ENCODE results near the gene GNAL.
"Not testable (repeated sequence)": the region's sequence is repeated elsewhere in the genome, so short reads cannot be mapped to it uniquely, and the experiment has no call there.

Gene GNAL

GRCh38 chr18:11844436-11844835 is 155.4 kb downstream of the GNAL start:
- DNase-seq (ENCODE audit: low read depth in 2 of 2, low spot score in 1 of 2): no peak

DNA sequence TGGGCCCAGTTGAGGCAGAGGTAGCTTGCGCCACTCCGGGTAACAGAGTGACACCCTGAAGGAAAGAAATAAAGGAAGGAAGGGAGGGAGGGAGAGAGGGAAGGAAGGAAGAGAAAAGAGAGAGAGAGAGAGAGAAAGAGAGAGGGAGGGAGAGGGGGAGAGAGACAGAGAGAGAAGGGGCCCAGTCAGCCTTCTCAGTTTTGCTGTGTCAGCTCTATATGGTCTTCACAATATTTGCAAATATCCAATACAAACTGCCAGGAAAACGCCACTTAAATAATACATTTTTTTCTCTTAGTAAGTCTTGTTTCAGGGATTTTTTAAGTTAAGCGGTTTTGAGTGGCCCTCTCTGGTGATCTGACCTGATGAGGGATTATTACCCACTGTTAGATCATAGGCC is 156.6 kb downstream of the GNAL start:
- no peak for DNase-seq (ENCODE audit: low read depth in 2 of 2, low spot score in 1 of 2)

- no peak for DNase-seq (ENCODE audit: low read depth in 2 of 2, low spot score in 1 of 2)
Measured at GRCh38 chr18:11847811-11848210, 158.7 kb downstream of the GNAL start.

DNA sequence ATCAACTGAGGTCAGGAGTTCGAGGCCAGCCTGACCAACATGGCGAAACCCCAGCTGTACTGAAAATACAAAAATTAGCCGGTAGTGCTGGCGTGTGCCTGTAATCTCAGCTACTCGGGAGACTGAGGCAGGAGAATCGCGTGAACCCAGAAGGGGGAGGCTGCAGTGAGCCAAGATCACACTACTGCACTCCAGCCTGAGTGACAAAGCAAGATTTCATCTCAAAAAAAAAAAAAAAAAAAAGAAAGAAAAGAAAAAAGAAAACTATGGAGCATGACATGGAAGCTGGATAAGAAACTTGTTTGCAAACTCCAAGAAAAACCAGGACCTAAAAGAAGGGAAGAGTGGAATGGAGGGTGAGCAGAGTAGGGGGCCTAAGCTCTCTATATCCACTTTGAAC is 160.2 kb downstream of the GNAL start:
- no peak for DNase-seq (ENCODE audit: low read depth in 2 of 2, low spot score in 1 of 2)

DNA sequence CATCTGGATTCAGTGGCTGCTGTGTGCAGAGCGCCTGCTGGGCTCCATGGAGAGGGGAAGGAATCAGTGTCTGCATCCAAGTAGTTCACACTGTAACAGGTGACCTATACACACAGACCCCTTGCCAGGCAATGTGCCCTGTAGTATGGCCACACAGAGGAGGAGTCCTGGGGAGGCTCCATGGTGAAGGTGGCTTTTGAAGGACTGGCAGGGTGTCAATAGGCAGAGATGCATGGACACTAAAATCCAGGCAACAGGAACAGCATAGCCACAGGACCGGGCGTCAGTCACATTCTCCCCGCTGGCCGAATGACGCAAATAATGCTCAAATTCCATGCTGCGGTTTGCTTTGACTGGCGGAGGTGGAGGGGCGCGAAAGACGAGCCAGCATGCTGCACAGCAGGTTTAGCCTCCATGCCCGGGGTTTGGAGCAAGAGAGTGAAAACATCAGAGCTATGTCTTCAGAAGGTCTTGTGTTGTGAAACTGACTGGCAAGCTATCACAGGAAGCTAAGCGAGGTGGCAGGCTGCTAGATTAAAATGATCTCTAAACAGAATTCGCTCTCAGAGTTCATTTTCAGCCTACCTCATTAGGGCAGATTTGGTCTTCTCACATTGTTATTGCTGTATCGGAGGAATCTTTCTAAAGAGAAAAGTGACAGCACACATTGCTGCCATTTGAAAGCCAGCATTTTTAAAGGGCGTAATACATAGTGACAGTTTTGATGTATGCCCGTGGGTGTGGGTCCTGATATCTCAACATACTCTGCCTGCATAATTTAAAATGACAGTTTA is 161.0 kb downstream of the GNAL start:
- peak; percentile 15 to 27 for DNase-seq (ENCODE audit: low read depth in 2 of 2, low spot score in 1 of 2)

DNA sequence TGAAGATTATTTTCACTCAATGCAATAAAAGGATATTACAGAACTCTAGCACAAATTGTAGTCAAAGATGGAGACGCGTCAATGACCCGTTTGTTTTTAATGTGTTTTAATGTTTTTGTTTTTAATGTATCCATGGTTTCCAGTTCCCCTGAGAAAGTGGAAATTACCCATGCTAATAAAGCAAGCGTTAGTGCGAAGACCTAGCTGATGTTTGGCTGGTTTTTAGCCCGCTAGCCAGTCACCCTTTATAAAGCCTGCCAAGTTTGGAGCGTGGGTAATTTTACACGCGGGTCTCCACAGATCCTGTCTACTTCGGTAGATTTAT is 161.7 kb downstream of the GNAL start:
- DNase-seq (ENCODE audit: low read depth in 2 of 2, low spot score in 1 of 2): no peak

- DNase-seq (ENCODE audit: low read depth in 2 of 2, low spot score in 1 of 2): peak; percentile 93 to 95
Measured at GRCh38 chr18:11851146-11851805, 162.2 kb downstream of the GNAL start, which contains the start of gene CHMP1B. Gene CHMP1B, plus strand, starts transcription at chr18:11851413. Its CDS starts 99 bp downstream, at chr18:11851512.

DNA sequence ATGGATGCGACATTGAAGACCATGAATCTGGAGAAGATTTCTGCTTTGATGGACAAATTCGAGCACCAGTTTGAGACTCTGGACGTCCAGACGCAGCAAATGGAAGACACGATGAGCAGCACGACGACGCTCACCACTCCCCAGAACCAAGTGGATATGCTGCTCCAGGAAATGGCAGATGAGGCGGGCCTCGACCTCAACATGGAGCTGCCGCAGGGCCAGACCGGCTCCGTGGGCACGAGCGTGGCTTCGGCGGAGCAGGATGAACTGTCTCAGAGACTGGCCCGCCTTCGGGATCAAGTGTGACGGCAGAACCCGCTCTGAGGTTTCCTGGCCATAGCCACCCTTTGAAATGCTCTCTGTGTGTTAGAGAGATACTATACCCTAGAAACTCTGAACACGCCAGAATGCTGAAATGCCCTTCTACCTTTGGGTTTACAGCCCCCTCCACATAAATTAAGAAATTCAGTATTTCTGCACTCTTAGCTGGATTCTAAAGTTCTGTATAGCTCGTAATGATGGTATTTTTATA is 162.8 kb downstream of the GNAL start:
- peak; percentile 6 to 18 for DNase-seq (ENCODE audit: low read depth in 2 of 2, low spot score in 1 of 2)

DNA sequence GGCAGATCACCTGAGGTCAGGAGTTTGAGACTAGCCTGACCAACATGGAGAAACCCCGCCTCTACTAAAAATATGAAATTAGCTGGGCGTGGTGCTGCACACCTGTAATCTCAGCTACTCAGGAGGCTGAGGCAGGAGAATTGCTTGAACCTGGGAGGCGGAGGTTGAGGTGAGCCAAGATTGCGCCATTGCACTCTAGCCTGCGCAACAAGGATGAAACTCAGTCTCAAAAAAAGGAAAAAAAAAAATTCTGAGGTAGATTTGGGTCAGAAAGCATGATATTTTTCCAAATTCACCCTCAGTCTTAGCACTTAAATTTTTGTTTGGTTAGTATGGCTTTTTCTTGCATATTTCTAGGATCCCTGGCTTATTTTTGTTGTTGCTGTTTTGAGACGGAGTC is 165.5 kb downstream of the GNAL start:
- DNase-seq (ENCODE audit: low read depth in 2 of 2, low spot score in 1 of 2): not testable (repeated sequence)

GRCh38 chr18:11857177-11857887 is 168.3 kb downstream of the GNAL start:
- DNase-seq (ENCODE audit: low read depth in 2 of 2, low spot score in 1 of 2): no peak

DNA sequence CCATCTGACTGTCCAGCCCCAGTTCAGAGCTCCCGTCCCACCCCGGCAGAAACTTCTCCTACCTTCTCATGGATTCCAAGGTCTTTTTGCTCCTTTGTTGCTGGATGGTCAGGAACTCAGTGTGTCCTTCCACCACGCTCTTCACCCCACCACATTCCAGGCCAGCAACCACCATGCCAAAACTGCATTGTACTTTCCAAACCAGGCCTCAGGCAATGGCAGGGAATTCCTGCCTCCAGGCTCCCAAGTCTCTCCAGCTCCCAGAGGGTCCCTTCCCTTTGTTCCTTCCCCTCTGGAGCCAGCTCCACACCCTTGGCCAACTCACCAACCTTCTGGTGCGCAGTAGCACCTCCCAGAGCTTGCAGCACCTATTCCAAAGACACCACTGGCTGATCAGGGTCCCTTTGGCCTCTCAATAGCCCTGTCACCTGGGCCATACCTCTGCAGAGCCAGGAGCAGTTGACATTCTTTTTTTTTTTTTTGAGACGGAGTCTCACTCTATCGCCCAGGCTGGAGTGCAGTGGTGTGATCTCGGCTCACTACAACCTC is 170.3 kb downstream of the GNAL start:
- DNase-seq (ENCODE audit: low read depth in 2 of 2, low spot score in 1 of 2): no peak

DNA sequence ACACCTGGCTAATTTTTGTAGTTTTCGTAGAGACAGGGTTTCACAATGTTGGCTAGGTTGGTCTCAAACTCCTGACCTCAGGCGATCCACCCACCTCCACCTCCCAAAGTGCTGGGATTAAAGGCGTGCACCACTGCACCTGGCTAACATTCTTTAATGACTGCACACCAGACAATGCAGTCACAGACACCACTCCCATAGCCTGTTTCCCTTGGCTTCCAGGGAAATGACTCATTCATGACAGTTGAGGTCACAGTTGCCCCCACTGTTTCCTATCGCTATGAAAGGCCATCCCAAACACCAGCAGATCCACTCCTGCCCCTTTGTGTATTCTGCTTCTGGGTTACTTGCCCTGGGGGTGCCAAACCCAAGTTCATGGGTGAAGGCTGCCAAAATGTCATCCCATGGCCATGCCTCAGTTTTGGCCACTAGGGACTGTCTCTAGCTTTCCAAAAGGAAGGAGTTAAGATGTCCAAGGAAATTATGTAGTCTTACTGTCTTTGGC is 170.9 kb downstream of the GNAL start:
- DNase-seq (ENCODE audit: low read depth in 2 of 2, low spot score in 1 of 2): no peak

- DNase-seq (ENCODE audit: low read depth in 2 of 2, low spot score in 1 of 2): no peak
Measured at GRCh38 chr18:11860594-11861450, 171.8 kb downstream of the GNAL start.

- DNase-seq (ENCODE audit: low read depth in 2 of 2, low spot score in 1 of 2): no peak
Measured at GRCh38 chr18:11861583-11862288, 172.7 kb downstream of the GNAL start.

DNA sequence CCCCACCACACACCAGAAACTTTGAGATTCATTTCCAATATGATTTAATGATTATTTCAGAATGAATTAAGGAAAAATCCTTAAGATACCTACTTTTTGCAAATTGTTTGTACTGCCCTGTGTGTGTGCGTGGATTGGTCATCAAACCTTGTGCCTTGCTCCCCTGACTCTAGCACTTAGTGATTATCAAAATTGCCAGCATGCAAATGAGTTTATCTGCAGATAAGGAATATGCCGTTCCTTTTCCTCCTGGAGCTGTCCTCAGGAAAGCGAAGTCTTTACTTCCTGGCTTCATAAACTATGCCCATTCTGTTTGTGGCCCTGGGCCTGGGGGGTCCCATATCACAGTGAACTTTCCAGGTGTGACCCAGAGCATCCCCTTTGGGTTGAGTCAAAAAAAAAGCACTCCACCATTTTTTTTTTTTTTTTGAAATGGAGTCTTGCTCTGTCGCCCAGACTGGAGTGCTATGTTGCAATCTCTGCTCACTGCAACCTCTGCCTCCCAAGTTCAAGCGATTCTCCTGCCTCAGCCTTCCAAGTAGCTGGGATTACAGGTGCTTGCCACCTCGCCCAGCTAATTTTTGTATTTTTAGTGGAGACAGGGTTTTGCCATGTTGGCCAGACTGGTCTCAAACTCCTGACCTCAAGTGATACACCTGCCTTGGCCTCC is 173.5 kb downstream of the GNAL start:
- DNase-seq (ENCODE audit: low read depth in 2 of 2, low spot score in 1 of 2): no peak

- DNase-seq (ENCODE audit: low read depth in 2 of 2, low spot score in 1 of 2): no peak
Measured at GRCh38 chr18:11864471-11864870, 175.4 kb downstream of the GNAL start.

DNA sequence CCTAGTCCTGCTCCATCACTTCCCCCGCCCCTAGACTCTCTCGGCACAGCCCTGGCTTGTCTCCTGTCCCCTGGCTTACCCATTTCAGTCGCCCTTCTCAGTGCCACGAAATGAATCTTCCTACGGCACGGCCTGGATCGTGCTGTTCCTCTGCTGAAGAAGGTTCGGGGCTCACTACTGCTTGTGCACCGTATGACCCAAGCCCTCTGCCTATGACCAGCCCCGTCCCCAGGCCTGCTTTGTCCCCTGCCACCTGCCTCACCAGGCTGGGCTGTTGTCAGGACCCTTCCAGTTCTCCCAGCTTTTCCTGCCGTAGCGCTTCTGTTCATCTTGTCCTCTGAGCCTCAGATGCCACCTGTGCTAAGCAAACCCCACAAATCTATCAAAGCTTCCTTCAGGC is 176.0 kb downstream of the GNAL start:
- no peak for DNase-seq (ENCODE audit: low read depth in 2 of 2, low spot score in 1 of 2)

GRCh38 chr18:11866329-11866728 is 177.3 kb downstream of the GNAL start:
- no peak for DNase-seq (ENCODE audit: low read depth in 2 of 2, low spot score in 1 of 2)

- DNase-seq (ENCODE audit: low read depth in 2 of 2, low spot score in 1 of 2): no peak
Measured at GRCh38 chr18:11866764-11867163, 177.7 kb downstream of the GNAL start.

Measured in stimulated activated CD8-positive, alpha-beta memory T cell treated with anti-CD3 and anti-CD28 coated beads, Interleukin-4, amount 100 ng/mL, for 4 hours (primary cell).